GM19099 (cell line): ENCODE measurements around the gene FGD6.

Source experiments
- POLR2A ChIP-seq: IDR thresholded peaks from 3 replicates; pipeline ENCODE4 v1.6.1; 2011; ENCODE audit warnings: low read depth; ENCODE audit not compliant: insufficient read length; ENCODE audit errors: extremely low read depth

Gene FGD6

GRCh38 chr12:95217377-95218149, at the start of gene FGD6, which contains the start of gene VEZT:
TSS of gene FGD6 (minus strand) at chr12:95217467. CDS start at chr12:95217240, 227 bp downstream.
TSS of gene VEZT (plus strand) at chr12:95217807. CDS start at chr12:95217851, 44 bp downstream.
- peak; percentile 76 for TF ChIP-seq POLR2A

DNA sequence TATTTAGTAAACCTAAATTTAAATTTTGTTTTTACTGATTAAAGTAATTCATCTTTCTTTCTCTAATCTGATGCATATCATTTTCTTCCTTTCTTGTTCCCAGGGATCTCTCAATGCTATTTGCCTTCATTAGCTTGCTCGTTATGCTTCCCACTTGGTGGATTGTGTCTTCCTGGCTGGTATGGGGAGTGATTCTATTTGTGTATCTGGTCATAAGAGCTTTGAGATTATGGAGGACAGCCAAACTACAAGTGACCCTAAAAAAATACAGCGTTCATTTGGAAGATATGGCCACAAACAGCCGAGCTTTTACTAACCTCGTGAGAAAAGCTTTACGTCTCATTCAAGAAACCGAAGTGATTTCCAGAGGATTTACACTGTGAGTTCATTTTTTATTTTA, 49.0 kb upstream of the FGD6 start:
- TF ChIP-seq POLR2A, result no peak

DNA sequence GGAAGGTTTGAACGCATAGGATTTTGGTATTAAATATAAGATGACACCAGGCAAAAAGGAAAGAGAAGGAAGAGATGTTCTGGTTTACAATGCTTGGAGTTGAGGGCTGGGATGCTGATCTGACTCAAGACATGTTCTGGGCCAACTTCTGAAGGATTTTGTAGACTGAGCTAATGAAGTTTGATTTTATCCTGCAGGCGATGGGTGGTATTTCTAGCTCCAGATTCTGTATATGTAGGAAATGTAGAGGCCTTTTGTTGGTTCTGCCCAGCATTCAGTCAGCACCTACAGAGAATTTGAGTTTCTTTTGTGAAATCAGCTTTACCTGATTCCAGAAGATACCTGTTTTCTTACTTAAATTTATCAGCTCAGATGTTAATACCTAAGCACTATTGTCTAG, 48.5 kb upstream of the FGD6 start:
- no peak for TF ChIP-seq POLR2A

DNA sequence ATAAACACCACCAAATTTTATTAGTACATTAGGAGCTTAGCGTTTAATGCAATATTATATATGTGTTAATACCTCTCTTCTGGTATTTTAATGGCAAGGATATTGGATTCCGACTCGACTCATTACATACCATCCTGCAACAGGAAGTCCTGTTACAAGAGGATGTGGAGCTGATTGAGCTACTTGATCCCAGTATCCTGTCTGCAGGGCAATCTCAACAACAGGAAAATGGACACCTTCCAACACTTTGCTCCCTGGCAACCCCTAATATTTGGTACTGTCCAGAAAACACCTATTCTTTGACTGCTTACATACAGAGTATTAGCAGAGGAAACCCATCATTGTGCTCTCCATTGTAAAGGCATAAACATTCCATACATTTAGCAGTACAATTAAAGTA, 45.5 kb upstream of the FGD6 start:
- TF ChIP-seq POLR2A, result no peak

- TF ChIP-seq POLR2A, result no peak
Observed at GRCh38 chr12:95261109-95261508, 43.8 kb upstream of the FGD6 start.

DNA sequence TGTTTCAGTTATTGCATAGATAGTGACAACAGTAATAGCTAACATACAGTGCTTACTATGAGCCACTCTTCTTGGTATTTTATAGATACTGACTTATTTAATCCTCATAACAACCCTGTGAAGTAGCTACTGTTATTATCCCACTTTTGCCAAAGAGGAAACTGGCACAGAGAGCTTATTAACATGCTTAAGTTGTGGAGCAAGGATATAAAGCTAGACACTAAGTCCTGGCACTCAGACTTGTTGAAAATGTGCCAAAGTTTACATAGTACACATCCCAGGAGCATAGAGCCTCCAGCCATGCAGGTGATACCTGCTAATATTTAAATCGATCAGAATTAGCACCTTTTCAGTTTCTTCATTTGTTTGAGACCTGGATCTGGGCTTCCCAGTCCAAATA, 42.1 kb upstream of the FGD6 start:
- no peak for TF ChIP-seq POLR2A

DNA sequence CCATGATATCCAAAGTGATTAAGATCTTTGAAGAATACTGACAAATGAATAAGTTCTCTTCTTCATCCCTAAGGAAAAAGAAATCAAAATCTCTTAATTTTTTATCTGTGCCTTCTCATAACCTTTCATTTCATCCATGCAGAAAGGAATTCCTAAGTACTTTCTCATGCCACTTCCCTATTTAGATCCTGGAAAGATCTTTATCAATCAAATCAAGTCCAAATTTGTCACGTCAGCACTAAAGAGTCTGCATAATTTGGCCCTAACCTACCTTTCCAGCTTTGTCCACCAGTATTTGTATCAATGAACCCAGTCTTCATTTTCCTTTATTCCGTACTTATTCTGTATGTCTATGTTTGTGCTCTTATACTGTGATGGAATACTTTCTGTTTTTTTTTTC, 41.5 kb upstream of the FGD6 start:
- no peak for TF ChIP-seq POLR2A

GRCh38 chr12:95258151-95258550, 40.9 kb upstream of the FGD6 start:
- TF ChIP-seq POLR2A, result no peak

DNA sequence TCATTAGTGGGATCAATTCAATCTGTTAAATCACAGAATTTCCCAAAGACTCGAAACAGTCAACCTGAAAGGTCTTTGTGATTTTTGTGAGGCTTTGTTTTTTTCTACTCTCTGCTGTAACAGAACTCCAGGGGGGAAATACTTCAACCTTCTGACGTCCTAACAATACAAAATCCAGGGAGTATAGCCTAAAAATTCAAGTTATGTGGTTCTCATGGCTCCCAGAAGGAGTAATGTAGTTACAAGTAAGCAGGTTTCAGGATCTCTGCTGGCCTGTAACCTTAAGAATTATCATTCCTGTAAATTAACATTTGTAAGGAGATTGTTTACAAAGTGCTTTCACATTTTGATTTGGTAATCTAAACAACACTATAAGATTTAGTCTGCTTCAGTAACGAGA, 40.3 kb upstream of the FGD6 start:
- TF ChIP-seq POLR2A, result no peak

GRCh38 chr12:95253386-95253785, 36.1 kb upstream of the FGD6 start:
- TF ChIP-seq POLR2A, result no peak

DNA sequence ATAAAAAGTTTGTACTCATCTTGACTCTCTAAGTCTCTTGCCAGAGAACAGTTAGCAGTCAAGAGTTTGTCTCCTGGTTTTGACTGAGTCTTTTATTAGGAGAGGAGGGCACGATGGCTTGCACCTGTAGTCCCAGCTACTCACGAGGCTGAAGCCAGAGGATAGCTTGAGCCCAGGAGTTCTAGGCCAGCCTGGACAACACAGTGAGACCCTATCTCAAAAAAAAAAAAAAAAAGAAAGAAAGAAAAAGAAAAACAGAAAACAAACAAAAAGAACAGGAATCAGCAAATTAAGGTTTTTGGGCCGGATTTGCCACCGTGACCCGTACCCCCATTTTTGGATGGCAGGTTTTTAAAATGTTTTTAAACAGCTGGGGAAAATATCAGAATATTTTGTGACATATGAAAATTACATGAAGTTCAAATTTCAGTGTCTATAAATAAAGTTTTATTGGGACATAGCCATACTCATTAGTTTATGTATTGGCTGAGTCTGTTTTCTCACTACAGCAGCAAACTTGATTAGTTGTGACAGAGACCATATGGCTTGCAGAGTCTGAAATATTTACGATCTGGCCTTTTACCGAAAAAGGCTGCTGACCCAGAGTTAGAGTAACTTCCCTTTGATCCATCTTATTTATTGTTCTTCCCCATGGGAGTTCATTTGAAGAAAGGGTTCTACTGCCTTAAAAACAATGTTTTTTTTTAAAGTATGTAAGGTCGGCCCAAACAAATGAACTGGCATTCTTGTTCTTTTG, 31.5 kb upstream of the FGD6 start:
- TF ChIP-seq POLR2A, result no peak

GRCh38 chr12:95248095-95248494, 30.8 kb upstream of the FGD6 start:
- no peak for TF ChIP-seq POLR2A

DNA sequence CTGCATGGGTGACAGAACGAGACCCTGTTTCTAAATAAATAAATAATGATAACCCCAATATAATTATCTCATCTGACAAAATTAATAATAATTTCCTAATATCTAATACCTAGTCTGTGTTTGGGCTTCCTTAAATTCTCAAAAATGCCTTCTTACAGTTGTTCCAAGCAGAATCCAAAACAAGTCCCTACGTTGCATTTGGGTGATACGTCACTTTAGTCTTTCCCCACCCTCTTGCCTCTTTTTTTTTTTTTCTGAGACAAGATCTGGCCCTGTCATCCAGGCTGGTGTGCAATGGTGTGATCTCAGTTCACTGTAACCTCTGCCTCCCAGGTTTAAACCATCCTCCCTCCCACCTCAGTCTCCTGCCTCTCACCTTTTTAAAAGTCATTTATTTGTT, 27.1 kb upstream of the FGD6 start:
- no peak for TF ChIP-seq POLR2A

GRCh38 chr12:95243497-95244183, 26.4 kb upstream of the FGD6 start:
- TF ChIP-seq POLR2A, result no peak

DNA sequence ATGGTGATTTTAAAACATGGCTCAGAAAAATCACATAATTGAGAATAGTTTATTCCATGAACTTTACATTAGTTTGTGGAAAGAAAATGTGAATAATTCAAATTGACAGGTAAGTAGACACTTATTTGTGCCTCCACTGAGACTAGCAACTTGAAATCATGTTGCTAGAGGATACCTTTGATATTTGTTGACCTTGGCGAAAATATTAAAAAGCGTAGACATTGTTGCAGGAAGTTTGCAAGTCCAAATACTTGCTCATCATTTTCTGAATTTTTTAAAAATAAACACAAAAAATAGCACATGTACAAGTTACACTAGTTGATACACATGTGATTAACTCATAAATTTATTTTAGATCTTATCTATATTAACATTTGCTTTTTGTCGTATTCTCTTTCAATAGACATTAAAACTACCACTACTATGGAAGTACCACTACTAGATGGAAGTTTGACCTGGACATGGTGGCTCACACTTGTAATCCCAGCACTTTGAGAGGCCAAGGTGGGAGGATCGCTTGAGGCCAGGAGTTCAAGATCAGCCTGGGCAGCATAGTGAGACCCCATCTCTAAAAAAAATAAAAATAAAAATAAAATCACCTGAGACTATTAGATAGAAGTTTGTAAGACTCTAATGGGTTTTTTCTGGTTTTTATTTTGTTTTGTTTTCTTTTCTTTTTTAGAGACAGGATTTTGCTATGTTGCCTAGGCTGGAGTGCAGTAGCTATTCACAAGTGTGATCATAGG, 24.7 kb upstream of the FGD6 start:
- no peak for TF ChIP-seq POLR2A
